ENCODE measurements around the gene MYO5A. TPM values are rescaled to one million over a fixed set of nuclear protein-coding genes. Genes with fewer than 3 reads are reported as not detected.

MYO5A gene
- total RNA-seq, 1 experiment from 2014 or later = 17.6 TPM

DNA sequence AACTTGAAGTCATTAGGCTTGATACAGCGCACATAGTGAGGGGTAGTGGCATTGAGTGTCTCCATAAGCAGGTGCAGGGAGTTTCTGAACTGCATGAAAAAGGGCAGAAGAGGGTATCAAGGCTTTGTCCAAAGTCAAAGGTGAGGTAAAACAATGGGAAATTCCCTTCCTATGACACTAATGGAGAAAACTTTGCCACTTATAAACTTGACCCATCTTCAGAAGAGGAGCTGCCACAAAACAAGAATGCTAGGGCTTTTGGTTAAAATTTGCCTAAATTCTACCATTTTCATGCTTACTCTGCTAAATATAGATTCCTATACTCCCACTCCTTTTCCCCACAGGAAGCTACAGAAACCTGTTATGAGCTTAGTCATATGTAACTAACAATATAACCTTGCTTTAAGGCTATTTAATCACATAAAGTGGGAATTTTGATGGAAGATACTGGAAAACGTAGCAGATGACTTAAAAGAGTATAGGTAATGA is 145.5 kb downstream of the MYO5A start:
- POLR2A ChIA-PET = no interaction called here
- no peak overlapping the region for H3K4me2 ChIP-seq (ENCODE audit: low read length)
- no TSS peak for BruUV-seq (replicated peaks)

More for the DNA sequence above, 145.5 kb downstream of the MYO5A start:
- Histone ChIP-seq H3K79me2 (ENCODE audit: insufficient read depth, low read length) (no peaks in the 10 kb centered on the region), H4K20me1 (ENCODE audit: insufficient read depth) (no peaks in the 10 kb centered on the region), H3K36me3 (ENCODE audit: control insufficient read depth in 1 of 2, insufficient read depth in 2 of 2, low read length in 2 of 2) (no peaks in the 10 kb centered on the region; a peak in 1 of 4 replicates), H3K9me3 (ENCODE audit: control insufficient read depth in 1 of 2, insufficient read depth in 1 of 2, low read depth in 1 of 2, low read length in 2 of 2) (no peaks in the 10 kb centered on the region), H3K27ac (ENCODE audit: low read depth, low read length) (no peak overlapping the region), H3K27me3 (ENCODE audit: insufficient read depth, low read length) (no peaks in the 10 kb centered on the region), H3K4me3 (replicated peaks in 1 of 2; ENCODE audit: low read depth in 1 of 2, low read length in 2 of 2) (no peak overlapping the region), H3K9me2 (ENCODE audit: insufficient read depth) (no peaks in the 10 kb centered on the region), H2AFZ (ENCODE audit: low read depth, low read length, poor library complexity, severe bottlenecking) (no peak overlapping the region), H3K4me1 (ENCODE audit: control insufficient read depth in 1 of 2, insufficient read depth in 2 of 2, low read length in 2 of 2) (no peaks in the 10 kb centered on the region), H3K9ac (ENCODE audit: low read length) (no peak overlapping the region)
- RAD21 ChIA-PET (ENCODE audit: low non-redundant PET in 1 of 2, low total read pairs in 2 of 2, uncharacterized antibody in 2 of 2, unreplicated experiment in 2 of 2) = no interaction called here
- no peak for DNase-seq (ENCODE audit: low read depth, low spot score)
- TF ChIP-seq, protein P1, sequence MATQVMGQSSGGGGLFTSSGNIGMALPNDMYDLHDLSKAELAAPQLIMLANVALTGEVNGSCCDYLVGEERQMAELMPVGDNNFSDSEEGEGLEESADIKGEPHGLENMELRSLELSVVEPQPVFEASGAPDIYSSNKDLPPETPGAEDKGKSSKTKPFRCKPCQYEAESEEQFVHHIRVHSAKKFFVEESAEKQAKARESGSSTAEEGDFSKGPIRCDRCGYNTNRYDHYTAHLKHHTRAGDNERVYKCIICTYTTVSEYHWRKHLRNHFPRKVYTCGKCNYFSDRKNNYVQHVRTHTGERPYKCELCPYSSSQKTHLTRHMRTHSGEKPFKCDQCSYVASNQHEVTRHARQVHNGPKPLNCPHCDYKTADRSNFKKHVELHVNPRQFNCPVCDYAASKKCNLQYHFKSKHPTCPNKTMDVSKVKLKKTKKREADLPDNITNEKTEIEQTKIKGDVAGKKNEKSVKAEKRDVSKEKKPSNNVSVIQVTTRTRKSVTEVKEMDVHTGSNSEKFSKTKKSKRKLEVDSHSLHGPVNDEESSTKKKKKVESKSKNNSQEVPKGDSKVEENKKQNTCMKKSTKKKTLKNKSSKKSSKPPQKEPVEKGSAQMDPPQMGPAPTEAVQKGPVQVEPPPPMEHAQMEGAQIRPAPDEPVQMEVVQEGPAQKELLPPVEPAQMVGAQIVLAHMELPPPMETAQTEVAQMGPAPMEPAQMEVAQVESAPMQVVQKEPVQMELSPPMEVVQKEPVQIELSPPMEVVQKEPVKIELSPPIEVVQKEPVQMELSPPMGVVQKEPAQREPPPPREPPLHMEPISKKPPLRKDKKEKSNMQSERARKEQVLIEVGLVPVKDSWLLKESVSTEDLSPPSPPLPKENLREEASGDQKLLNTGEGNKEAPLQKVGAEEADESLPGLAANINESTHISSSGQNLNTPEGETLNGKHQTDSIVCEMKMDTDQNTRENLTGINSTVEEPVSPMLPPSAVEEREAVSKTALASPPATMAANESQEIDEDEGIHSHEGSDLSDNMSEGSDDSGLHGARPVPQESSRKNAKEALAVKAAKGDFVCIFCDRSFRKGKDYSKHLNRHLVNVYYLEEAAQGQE (IDR thresholded peaks at IDR 0.05; ENCODE audit: low read depth) = no peak
- TF ChIP-seq TCF7L2 (IDR thresholded peaks at IDR 0.05; ENCODE audit: borderline replicate concordance, extremely low read depth, insufficient read depth, insufficient read length) = no peak
- TF ChIP-seq ELF1 (IDR thresholded peaks at IDR 0.05; ENCODE audit: borderline replicate concordance, low read depth) = no peak
- no peak for TF ChIP-seq JUND (IDR thresholded peaks at IDR 0.05)
- no peak for TF ChIP-seq CEBPB (IDR thresholded peaks at IDR 0.05; ENCODE audit: low read depth)
- TF ChIP-seq, protein P2, sequence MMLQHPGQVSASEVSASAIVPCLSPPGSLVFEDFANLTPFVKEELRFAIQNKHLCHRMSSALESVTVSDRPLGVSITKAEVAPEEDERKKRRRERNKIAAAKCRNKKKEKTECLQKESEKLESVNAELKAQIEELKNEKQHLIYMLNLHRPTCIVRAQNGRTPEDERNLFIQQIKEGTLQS (IDR thresholded peaks at IDR 0.05) = no peak
- TF ChIP-seq, protein P3, sequence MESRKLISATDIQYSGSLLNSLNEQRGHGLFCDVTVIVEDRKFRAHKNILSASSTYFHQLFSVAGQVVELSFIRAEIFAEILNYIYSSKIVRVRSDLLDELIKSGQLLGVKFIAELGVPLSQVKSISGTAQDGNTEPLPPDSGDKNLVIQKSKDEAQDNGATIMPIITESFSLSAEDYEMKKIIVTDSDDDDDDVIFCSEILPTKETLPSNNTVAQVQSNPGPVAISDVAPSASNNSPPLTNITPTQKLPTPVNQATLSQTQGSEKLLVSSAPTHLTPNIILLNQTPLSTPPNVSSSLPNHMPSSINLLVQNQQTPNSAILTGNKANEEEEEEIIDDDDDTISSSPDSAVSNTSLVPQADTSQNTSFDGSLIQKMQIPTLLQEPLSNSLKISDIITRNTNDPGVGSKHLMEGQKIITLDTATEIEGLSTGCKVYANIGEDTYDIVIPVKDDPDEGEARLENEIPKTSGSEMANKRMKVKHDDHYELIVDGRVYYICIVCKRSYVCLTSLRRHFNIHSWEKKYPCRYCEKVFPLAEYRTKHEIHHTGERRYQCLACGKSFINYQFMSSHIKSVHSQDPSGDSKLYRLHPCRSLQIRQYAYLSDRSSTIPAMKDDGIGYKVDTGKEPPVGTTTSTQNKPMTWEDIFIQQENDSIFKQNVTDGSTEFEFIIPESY (IDR thresholded peaks at IDR 0.05; ENCODE audit: extremely low read depth, insufficient replicate concordance, low read length) = no peak
- no peak for TF ChIP-seq ZNF274 (IDR thresholded peaks at IDR 0.05; ENCODE audit: low read depth, low read length)
- no peak for TF ChIP-seq POLR2A (IDR thresholded peaks at IDR 0.05; ENCODE audit: borderline replicate concordance, extremely low read depth, insufficient read depth, insufficient read length)
- no peak for TF ChIP-seq SP1 (IDR thresholded peaks at IDR 0.05; ENCODE audit: low read depth)
- TF ChIP-seq SIN3A (IDR thresholded peaks at IDR 0.05; ENCODE audit: low read depth) = no peak
- no peak for TF ChIP-seq EGR1 (IDR thresholded peaks at IDR 0.05; ENCODE audit: low read depth)
- TF ChIP-seq YY1 (IDR thresholded peaks at IDR 0.05; ENCODE audit: extremely low read depth, insufficient replicate concordance, low read depth, low read length) = no peak
- no peak for TF ChIP-seq EZH2 (IDR thresholded peaks at IDR 0.05)
- TF ChIP-seq EZH2phosphoT487 (IDR thresholded peaks at IDR 0.05; ENCODE audit: borderline replicate concordance) = no peak
- TF ChIP-seq, protein P4, sequence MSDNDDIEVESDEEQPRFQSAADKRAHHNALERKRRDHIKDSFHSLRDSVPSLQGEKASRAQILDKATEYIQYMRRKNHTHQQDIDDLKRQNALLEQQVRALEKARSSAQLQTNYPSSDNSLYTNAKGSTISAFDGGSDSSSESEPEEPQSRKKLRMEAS (IDR thresholded peaks at IDR 0.05) = no peak
- no peak for TF ChIP-seq FOSL1 (IDR thresholded peaks at IDR 0.05; ENCODE audit: low read depth)
- intact Hi-C loops (cut with micrococcal nuclease) = no loop called here
- ATAC-seq = no peak
- CTCF ChIA-PET = no interaction called here

All from HCT116 (cell line).